CD4-positive, alpha-beta T cell treated with Interleukin-21 for 1 hour (primary cell): ENCODE data around the gene PIP4K2B.

Experiments
- DNase-seq: peaks from one replicate; pipeline ENCODE4 v3.0.0-alpha.2; 2020

The PIP4K2B gene

DNA sequence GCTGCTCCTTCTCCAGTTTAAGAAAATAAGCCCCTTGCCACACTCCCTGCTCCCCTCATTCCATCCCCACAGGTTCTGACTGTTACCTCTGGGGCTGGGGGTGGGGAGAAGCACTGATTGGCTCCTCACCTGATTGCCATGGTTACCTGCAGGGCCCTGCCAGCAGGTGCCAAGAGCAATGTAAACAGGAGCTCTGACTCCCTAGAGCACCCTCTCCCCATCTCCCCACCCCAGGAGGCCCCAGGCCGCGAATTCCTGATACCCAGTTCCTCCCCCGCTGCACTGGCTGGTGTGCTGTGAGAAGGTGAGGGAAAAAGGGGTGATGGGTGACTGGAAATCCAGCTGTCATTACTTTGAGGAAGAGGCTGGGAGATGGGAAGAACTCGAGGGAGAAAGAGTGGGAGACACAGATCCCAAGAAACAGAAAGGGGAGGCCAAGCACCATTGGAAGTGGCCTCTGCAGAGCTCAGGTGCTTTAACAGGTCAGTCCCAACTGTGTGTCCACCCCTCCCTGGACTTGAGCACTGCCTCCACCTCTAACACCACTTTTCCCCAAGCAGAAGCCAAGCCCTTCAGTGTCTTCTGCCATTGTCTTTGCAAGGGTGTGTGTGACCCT lies 55.7 kb downstream of the PIP4K2B start:
- DNase-seq, result no peak

DNA sequence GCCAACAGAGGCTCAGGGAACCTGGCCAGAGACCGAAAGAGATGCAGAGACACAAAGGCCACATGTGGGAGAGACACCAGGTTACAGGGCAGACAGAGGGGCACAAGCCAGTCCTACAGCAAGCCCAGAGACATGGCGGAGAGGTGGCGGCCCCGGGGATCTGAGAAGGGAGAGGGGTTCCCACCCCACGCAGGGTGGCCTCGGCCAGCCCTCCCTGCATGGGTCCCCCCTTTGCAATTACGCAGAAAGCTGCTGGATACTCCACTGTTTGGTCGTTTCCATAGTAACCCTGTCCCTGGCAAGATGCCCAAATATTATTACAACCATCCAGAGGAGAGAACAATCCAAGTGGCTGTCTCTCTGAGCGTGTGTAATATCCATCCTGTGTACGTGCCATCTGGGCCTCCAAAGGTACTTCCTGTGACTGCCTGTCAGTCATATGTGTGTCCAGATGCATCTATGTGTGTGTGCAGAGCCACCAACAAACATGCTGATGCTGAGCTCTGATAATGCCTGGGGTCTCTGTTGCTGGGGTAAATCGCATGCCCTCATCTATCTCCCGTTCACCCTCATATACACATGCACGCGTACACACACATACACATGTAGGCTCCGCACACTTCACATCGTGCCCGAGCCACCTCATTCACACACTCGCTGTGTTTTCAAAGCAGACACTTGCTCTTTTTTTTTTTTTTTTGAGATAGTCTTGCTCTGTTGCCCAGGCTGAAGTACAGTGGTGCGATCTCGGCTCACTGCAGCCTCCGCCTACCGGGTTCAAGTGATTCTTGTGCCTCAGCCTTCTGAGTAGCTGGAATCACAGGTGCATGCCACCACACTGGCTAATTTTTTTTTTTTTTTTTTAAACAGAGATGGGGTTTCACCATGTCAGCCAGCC lies 56.7 kb downstream of the PIP4K2B start:
- no peak for DNase-seq

DNA sequence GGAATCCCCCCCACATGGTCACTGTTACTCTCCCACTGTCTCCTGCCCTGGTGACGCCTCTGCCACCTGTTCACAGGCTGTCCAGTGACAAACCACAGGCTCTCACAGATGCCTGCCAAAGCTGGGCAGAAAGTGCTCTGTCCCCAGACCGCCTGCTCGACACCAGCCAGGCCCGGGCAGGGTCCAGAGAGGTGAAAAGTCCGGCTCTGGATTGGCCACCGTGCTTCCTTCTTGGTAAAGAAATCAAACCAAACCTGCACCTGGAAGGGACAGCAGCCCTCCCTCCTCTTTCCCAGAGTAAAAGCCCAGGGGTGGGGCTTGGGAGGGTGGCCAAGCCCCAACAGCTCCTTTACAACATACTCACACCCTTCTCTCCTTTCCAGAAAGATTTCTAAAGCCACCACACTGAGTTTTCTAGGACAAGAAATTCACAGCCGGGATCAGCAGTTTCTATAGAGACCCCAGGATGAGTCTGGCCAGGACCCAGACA lies 57.4 kb downstream of the PIP4K2B start:
- DNase-seq, result no peak

DNA sequence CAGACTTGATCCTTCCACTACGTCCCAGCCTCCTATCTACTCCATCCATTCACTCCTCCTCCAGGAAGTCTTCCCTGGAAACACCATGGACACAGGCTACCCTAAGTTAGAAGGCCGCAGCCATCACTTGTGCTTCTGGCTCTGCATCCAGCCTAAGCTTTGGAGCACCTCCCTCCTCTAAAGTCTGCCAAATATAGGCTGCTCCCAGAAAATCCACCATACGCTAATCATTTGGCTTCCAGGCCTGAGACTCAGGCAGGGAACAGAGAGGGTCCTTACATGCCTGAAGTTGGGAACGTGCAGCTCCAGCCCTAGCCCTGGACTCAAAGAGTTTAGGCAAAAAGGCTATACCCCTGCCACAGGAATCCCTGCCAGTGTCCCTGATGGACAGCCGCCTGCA lies 57.9 kb downstream of the PIP4K2B start:
- DNase-seq, result no peak

DNA sequence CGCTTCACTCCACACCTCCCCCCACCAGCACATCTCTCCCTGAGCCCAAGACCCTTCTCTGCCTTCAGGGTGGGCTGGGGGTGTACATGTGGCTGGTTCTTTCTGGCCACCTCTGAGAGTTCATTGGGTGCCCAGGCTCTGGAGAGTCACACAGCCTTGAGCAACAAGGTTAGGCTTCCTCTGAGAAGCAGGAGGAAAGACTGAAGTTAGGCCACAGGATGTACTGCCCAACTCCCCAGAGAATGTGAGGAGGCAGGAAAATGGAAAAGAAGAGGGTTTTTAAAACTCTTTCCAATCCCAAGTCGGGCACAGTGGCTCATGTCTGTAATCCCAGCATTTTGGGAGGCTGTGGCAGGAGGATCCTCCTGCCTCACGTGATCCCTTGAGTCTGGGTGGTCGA lies 58.5 kb downstream of the PIP4K2B start:
- no peak for DNase-seq

DNA sequence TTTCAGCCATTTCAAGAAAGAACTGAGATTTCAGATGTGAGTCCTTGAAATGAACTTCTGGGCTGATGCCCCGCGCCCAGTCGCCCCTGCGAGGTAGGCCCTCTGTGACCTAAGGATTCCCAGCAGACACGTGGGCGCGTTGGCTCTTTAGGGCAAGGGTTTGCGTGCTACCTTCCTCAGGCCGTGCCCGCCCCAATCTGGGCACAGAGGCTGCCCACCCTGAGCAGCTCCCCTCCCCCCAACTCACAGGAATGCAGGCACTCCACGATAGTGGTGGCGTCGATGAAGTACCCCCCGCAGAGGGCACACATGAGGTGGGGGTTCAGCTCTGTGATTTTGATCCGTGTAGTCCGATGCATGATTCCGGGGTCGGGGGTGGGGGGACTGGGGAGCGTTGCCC lies 59.3 kb downstream of the PIP4K2B start:
- DNase-seq, result no peak

DNA sequence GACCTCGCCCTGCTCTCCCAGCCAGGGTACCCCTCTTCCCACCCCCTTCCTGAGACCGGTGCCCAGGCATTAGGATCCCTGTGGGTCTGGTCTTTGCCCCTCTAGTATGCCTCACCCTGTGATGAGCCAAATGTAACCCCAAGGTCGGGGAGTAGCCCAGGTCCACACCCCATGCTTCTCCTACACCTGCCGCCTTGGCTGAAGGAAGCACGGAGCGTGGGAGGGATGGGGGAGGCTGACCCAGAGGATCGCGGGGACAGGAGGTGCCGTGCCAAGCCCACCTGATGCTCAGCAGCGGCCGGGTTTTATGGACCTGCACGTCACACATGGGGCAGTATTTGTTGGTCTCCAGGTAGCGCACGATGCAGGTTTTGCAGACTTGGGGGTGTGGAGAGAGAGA lies 60.1 kb downstream of the PIP4K2B start:
- DNase-seq, result no peak

DNA sequence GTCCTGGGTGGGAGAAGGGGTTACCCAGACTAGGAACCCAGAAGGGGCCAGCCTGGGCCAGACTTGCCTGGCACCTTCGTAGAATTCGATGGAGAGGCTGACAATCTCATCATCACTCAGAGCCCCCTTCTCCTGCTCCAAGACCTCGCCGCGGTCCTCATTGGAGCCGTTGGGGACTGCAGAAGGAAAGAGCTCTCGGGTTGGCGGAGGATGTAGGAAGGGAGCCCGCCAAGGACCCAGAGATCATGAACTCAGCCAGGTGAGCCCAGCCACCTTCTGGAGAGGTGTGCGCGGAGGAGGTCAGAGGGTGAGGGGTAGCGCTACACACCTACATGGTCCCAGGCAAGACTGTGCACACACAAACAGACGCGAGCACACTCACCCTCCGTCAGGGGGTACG lies 60.7 kb downstream of the PIP4K2B start:
- no peak for DNase-seq

DNA sequence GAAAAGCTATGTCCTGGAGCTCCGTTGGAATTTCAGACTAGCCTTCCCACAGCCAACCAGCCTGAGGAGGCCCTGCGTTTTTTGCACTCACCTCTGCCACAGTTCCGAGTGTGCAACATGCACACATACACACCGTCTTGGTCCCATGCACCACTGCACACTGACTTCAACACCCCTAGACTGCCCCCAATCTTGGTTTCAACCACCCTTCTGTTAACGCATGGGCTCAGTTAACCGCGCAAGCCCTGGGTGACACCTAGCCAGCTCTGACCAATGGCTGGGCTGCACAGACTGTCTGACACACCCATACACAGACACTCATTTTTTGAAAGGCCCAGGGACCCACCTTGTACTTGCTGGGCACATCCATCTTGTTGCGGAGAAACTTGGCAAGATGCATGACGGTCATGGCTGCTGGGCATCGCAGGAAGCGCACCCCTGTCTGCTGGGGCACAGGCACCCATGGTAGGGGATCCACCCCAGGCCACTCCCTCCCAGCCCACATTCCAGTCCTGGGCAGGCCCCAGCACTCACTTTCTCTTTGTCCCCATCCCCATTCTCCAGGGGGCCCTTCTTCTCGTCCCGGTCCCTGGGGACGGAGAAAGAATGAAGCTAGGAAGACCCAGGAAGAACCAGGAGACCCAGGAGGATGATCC lies 61.2 kb downstream of the PIP4K2B start:
- no peak for DNase-seq

DNA sequence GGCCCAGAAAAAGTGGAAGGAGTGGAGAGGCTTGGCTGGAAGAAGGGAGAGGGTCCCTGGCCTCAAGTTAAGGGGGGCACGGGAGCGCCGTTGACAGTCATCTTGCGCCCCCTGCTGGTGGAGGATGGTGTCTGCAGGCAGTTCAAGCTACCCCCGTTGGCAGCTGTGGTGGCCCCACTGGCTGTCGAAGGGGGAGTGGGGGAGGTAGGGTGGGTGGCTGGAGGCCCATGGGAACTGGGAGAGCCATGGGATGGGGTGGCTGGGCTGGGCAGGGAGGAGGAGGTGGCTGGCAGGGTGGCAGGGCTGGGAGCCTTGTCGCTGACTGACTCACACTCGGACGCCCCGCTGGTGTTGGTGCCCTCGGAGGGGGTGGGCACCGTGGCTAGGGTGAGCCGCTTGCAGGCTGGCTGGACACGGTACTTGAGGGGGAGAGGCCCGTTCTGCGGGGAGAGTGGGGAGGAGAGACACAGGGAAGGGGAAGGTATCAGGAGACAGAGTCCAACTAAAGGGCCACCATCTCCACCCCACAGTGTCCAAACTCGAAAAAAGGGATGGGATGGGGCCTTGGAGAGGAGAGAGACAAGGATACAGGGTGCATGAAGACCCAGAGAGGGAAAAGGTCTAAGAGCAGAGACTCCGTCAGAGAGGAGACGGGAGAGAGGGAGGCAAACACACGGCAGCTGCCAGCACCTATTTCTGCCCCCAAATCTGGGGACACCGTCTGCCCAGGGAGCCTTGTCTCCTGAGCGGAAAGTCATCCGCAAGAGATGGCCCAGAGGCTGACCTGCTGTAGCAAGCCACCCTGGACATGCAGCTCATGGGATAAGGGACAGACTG lies 64.0 kb downstream of the PIP4K2B start:
- DNase-seq, result peak; percentile 70

DNA sequence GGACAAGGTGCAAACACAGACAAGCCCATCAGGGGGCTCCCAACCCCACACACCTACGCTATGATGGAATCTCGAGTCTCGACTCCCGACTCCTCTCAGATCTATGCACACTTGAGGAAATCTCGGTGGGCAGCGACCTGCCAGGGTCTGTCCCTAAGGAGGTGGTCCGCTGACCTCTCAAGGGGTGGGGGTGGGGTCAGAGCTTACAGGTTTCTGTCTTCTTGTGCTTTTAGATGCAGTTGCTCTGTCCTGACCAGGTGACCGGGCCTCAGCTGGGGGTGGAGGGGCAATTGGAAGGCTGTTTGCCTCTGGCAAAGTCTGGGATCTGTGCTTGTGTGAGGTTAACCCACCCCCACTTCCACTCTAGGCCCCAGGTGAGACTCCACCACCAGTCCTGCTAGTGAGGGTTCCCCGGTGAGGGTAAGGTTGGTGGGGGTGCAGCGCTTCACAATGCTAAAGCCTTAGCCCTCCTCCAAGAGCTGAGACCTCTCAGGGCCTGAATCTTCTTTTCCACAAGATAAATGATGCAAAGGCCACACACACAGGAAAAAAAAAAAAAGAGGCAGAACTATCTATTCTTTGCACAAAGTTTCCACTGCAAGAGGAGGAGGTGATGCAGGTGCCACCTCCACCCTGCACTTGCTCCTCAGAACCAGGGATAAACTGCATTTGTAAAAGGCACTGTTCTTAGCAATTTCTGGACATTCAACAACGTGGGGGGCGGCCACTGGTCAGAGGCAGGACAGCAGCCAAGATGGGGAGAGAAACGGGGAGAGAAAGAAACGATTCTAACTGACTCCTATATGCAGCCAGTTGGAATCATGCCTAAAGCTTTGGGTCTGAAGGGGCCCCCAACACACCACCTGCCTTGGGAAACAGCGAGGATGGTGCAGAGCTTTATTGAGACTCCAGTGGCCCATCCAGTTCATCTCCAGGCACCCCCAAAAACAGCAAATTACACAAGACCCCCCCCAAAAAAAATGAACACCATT lies 65.1 kb downstream of the PIP4K2B start:
- DNase-seq, result no peak

DNA sequence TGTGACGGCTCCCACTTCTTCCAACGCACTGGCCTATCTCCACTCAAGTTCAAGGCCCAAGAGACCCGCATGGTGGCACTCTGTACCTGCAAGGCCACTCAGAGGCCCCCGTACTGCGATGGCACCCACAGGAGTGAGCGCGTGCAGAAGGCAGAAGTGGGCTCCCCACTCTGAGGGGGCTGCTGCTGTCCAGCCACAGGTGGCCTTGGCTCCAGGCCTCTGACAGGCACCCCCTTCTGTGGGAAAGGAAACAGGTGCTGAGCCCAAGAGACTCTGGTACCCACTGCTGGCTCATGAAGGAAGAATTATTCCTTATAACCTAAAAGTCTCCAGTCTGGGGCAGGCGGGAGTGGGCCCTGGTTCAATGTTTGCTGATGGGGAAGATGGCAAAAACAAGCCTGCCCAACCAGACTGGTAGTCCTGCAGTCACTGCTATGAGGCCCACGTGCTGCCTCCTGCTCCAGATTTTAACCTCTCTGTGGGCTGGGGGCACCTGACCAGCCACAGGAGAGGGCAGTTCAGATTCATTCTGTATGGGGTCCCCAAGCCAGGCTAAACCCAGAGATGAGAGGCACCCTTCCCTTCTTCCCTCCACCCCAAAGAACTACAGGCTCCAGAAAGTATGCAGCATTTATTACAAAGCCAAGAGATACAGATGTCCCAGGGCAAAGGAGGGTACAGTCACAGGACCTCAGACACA lies 65.9 kb downstream of the PIP4K2B start:
- DNase-seq, result no peak

DNA sequence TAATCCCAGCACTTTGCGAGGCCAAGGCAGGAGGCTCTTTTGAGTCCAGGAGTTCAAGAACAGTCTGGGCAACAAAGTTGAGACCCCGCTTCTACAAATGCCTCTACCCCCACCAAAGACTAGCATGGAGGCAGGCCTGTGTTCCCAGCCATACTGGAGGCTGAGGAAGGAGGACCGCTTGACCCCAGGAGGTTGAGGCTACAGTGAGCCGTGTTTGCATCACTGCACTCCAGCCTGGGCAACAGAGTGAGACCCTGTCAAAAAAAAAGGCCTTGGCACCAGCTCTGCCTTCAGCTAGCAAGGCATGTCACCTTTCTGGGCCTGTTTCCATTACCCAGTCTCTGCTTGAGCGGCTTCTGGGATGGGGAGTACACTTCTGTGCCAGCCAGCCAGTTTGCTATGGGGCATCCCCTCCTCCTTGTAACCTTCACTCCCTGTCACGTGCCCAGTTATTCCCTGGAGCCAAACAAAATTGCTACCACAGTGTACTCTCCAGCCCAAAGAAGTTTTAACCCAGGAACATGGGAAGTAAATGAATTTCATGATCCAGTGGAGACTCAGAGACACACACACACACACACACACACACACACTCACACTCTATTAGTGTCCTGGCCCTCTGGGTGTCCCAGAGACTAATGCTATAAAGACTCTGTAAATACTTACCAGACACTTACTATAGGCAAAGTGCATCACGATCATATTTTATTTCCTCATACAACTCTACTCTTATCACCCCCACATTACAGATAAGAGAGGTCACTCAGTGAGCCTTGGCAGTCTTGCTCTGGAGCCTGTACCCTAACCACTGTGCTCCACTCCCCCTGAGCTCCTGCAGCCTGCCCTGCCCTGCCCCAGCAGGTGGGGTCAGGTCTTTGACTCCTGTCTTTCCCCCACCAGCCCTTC lies 66.7 kb downstream of the PIP4K2B start:
- DNase-seq, result no peak

DNA sequence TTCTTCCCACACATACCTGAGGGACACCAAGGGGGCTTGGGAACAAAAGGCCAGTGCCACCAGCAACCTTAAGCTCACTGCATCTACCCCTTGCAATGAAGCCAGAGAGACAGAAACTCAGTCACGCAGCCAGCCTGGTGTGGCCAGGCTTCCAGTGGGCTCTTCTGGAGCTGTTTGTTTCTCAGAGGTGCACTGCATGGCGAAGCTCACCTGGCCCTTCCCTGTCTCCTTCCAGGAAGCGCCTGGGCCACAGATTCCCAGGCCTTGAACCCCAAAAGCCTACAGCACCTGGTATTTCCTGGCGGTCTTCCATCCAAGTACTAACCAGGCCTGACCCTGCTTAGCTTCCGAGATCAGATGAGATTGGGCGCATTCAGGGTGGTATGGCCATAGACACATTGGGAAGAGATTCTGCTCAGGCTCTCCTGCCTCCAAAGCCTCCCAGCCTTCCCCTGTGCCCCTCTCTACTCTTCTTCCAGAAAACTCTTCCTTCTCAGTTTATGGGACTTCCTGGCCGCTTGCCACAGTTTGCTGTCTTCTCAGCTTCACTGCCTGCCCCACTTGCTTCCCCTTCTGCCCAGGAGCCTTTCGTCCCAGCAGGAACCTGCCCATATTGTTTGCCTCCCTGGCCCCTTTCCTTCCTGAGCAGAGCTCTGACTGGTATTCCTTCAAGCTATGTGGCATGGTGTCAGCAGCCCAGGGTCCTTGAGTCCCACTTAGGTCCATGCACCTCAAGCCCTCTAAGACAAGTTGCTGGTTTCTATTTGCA lies 67.6 kb downstream of the PIP4K2B start:
- DNase-seq, result no peak

DNA sequence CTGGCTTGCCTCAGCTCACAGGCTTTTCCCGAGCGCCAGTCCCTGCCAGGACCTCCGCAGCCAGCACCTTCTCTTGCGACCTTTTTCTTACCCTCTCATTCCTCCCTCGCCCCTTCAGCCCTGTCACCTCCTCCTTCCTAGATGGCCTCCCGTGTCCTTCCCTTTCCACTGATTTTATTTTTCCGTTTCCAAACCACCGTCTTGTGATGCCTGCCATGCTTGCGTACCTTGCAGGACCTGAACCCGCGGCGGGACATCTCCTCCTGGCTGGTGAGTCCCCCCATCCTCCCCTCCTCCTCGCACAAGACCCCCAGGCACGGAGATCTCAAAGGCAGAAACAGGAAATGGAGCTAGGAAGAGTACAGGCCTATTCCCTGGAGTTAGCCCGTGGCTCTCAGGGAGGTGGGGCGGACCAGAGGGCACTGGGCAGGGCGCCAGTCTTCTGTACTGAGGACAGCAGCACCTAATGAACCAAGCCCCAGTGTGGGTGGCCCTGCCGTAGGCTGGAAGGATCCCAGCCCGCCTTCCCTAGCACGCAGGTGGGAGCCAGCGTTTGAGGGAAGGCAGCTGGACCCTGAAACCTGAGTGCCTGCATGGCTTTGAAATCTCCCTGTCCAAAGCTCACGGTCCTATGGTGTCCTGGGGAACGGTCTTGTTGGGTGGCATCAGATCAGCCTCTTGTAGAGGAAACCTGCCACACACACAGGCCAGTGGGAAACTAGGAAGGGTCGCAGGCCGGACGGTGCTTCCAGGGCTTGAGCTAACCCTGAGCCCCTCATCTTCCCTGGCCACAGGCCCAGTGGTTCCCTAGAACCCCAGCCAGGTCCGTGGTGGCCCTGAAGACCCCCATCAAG lies 68.6 kb downstream of the PIP4K2B start:
- no peak for DNase-seq

DNA sequence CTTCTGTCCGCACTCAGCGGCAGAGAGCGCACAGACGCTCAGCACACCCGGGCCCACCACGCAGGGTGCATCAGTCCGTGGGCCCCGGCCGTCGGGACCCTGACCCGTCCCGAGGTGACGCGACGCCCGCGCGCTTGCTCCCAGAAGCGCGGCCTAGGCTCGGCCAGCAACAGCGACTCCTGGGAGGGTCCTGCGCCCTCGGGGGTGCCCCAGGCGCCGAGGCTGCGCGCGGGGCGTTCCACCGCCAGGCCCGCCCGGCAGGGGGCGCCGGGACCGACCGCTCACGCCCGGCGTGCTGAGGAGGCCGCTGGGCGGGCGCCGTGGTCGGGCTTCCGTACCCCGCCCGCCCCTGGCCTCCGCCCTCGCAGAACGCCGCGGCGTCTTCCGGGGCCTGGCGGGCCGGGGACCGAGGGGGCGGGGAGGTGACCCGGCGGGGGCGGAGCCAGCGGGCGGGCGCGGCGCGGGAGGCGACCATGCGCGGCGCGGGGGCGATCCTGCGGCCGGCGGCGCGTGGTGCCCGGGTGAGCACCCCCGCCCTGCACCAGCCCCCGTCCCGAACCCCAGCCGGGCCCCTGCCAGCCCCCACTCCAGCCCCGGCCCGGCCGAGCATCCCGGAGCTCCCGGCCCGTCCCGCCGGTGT lies 69.3 kb downstream of the PIP4K2B start, which contains the start of gene CISD3:
Gene CISD3, plus strand, starts transcription at position 456 of the 640 bp plus-strand sequence. Its CDS starts 18 bp downstream, at position 474.
- peak; percentile 89 for DNase-seq

DNA sequence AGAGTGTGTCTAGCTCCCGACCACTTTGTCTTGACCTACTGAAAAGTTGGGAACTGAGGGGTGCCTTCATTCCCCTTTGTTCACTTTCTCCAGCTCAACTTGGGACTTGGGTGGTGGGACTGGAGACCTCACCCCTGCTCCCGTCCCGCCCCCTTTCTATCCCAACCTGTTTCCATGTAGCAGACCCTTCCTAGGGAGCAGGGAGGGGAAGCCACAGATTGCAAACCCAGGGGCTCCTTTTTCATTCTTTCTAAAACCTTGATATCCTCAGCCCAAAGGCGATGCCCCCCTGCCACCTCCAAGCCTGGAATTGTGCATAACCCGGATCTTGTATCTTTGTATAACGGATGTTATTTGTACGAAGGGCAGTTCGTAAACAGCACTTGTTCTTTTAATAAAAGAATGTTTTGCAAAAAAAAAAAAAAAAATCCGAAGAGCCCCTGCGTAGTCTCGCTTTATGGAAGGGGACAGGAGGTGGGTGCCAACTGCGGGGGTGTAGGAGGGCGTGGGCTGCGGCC lies 69.9 kb downstream of the PIP4K2B start:
- DNase-seq, result no peak
